Hepatocyte (in vitro differentiated cells): ENCODE measurements around the gene KIAA0513. TPM values are rescaled to one million over a fixed set of nuclear protein-coding genes. Genes with fewer than 3 reads are reported as not detected.
A peak's percentile ranks its signal among the peaks of the same experiment; 100 is the strongest.
"Not testable (repeated sequence)": the region's sequence is repeated elsewhere in the genome, so short reads cannot be mapped to it uniquely, and the experiment has no call there.

ENCODE experiments used
- DNase-seq: peaks from one replicate; pipeline ENCODE4 v3.0.0-alpha.2; 2016; ENCODE audit warnings: low spot score
- H2AFZ ChIP-seq: fragments of 200-600 bp; sonication (generic); 2 replicates; pipeline ENCODE4 v1.6.0; 2016; ENCODE audit warnings: antibody characterized with exemption, mild to moderate bottlenecking
- H3K27ac ChIP-seq: fragments of 200-600 bp; sonication (generic); 2 replicates; pipeline ENCODE4 v1.5.1; 2016; ENCODE audit warnings: mild to moderate bottlenecking
- H3K27me3 ChIP-seq: fragments of 200-600 bp; sonication (generic); 2 replicates; pipeline ENCODE4 v1.6.1; 2016
- H3K36me3 ChIP-seq: fragments of 200-600 bp; sonication (generic); replicated peaks from 2 replicates; pipeline ENCODE4 v1.5.1; 2016; ENCODE audit warnings: low read depth; ENCODE audit not compliant: insufficient read depth
- H3K4me1 ChIP-seq: fragments of 200-600 bp; sonication (generic); 2 replicates; pipeline ENCODE4 v1.5.1; 2016; ENCODE audit warnings: mild to moderate bottlenecking, moderate library complexity; ENCODE audit not compliant: insufficient read depth
- H3K4me2 ChIP-seq: fragments of 200-600 bp; sonication (generic); 2 replicates; pipeline ENCODE4 v1.6.0; 2016
- H3K4me3 ChIP-seq: fragments of 200-600 bp; sonication (generic); 2 replicates; pipeline ENCODE4 v1.5.1; 2016; ENCODE audit warnings: mild to moderate bottlenecking
- H3K79me2 ChIP-seq: fragments of 200-600 bp; sonication (generic); 2 replicates; pipeline ENCODE4 v1.6.0; 2017; ENCODE audit warnings: mild to moderate bottlenecking
- H3K9me2 ChIP-seq: fragments of 200-600 bp; sonication (generic); replicated peaks from 2 replicates; pipeline ENCODE4 v1.6.0; 2017; ENCODE audit warnings: mild to moderate bottlenecking; ENCODE audit not compliant: insufficient read depth
- H3K9me3 ChIP-seq: fragments of 200-600 bp; sonication (generic); 2 replicates; pipeline ENCODE4 v1.5.1; 2016; ENCODE audit warnings: low read depth, mild to moderate bottlenecking
- H4K20me1 ChIP-seq: fragments of 200-600 bp; sonication (generic); 2 replicates; pipeline ENCODE4 v1.6.0; 2016; ENCODE audit warnings: mild to moderate bottlenecking; ENCODE audit not compliant: insufficient read depth, poor library complexity, severe bottlenecking
- CTCF ChIP-seq: fragments of 200-600 bp; sonication (generic); IDR thresholded peaks from 2 replicates; pipeline ENCODE4 v1.5.1; 2016; ENCODE audit warnings: antibody characterized with exemption, mild to moderate bottlenecking; ENCODE audit not compliant: poor library complexity
- EZH2 ChIP-seq: fragments of 200-600 bp; sonication (generic); IDR thresholded peaks from 2 replicates; pipeline ENCODE4 v1.6.1; 2016; ENCODE audit warnings: antibody characterized with exemption, mild to moderate bottlenecking, borderline replicate concordance
- EZH2phosphoT487 ChIP-seq: fragments of 200-600 bp; sonication (generic); IDR thresholded peaks from one replicate; pipeline ENCODE4 v1.6.1; 2018; ENCODE audit warnings: antibody characterized with exemption, mild to moderate bottlenecking, low read depth, moderate library complexity; ENCODE audit not compliant: unreplicated experiment, severe bottlenecking
- WGBS: methylation state at CpG from one replicate; pipeline ENCODE4 v1.1.6; 2016; ENCODE audit warnings: low lambda C conversion rate; ENCODE audit errors: missing lambda C conversion rate; 5-methylcytosine and 5-hydroxymethylcytosine counted together
- polyA plus RNA-seq: library from polyadenylated mRNA; unstranded; fragments of >200 nt; fragmentation: Nextera tagmentation; extraction: Ambion mirVana; gene quantifications from 2 replicates; pipeline ENCODE4 v1.2.1, GENCODE V29; 2016
- total RNA-seq: library from RNA; depleted of rRNA; stranded (reverse); fragments of >200 nt; gene quantifications from 2 replicates; pipeline ENCODE4 v1.2.3, GENCODE V29; 2014

The KIAA0513 gene
- total and polyA plus RNA-seq, 2 experiments from 2014 or later = 10.1 to 14.9 TPM

- peaks cover 25% of the 10 kb centered on the region for H3K4me1 ChIP-seq
- WGBS = 71% methylated on average over 16 of the region's 16 CpGs
- no peaks in the 10 kb centered on the region for H3K36me3 ChIP-seq
- H3K4me2 ChIP-seq = peak overlapping the region; percentile 92
- no peak overlapping the region for H3K27ac ChIP-seq
- H4K20me1 ChIP-seq = no peaks in the 10 kb centered on the region
- TF ChIP-seq EZH2 (no peak), CTCF (no peak), EZH2phosphoT487 (no peak)
- no peak overlapping the region for H2AFZ ChIP-seq
- no peak overlapping the region for H3K4me3 ChIP-seq
- peaks cover 29% of the 10 kb centered on the region for H3K79me2 ChIP-seq
- H3K9me2 ChIP-seq = no peaks in the 10 kb centered on the region
- no peaks in the 10 kb centered on the region for H3K27me3 ChIP-seq
- no peak for DNase-seq
- no peaks in the 10 kb centered on the region for H3K9me3 ChIP-seq
Measured at GRCh38 chr16:85029981-85030401, 2.4 kb downstream of the KIAA0513 start.

GRCh38 chr16:85031451-85031850 is 3.9 kb downstream of the KIAA0513 start:
- H3K4me2 ChIP-seq = no peak overlapping the region
- DNase-seq = no peak
- no peak overlapping the region for H3K27ac ChIP-seq
- peaks cover 33% of the 10 kb centered on the region for H3K79me2 ChIP-seq
- H3K9me2 ChIP-seq = no peaks in the 10 kb centered on the region
- WGBS = 88% methylated on average over 5 of the region's 5 CpGs
- H3K4me1 ChIP-seq = peaks cover 20% of the 10 kb centered on the region
- no peaks in the 10 kb centered on the region for H3K27me3 ChIP-seq
- H3K36me3 ChIP-seq = no peaks in the 10 kb centered on the region
- no peaks in the 10 kb centered on the region for H3K9me3 ChIP-seq
- TF ChIP-seq EZH2phosphoT487 (no peak), EZH2 (no peak), CTCF (no peak)
- H4K20me1 ChIP-seq = no peaks in the 10 kb centered on the region
- H2AFZ ChIP-seq = no peak overlapping the region
- no peak overlapping the region for H3K4me3 ChIP-seq

- H3K4me2 ChIP-seq, H3K4me3 ChIP-seq, H3K27me3 ChIP-seq, H3K9me3 ChIP-seq, H3K36me3 ChIP-seq, H3K27ac ChIP-seq, H3K9me2 ChIP-seq, DNase-seq, H2AFZ ChIP-seq, H4K20me1 ChIP-seq: not testable (repeated sequence)
- Histone ChIP-seq H3K79me2 (peaks cover 33% of the 10 kb centered on the region), H3K4me1 (peaks cover 13% of the 10 kb centered on the region)
- 99% methylated on average over 4 of the region's 4 CpGs for WGBS
Measured at GRCh38 chr16:85032187-85032586, 4.6 kb downstream of the KIAA0513 start.

- H3K27me3 ChIP-seq = no peaks in the 10 kb centered on the region
- no peak overlapping the region for H2AFZ ChIP-seq
- H4K20me1 ChIP-seq = no peaks in the 10 kb centered on the region
- DNase-seq = no peak
- H3K4me1 ChIP-seq = peaks cover 11% of the 10 kb centered on the region
- H3K4me2 ChIP-seq = no peak overlapping the region
- H3K9me3 ChIP-seq = no peaks in the 10 kb centered on the region
- WGBS = 72% methylated on average over 17 of the region's 17 CpGs
- peaks cover 30% of the 10 kb centered on the region for H3K79me2 ChIP-seq
- H3K4me3 ChIP-seq = no peak overlapping the region
- TF ChIP-seq EZH2 (no peak), CTCF (no peak), EZH2phosphoT487 (no peak)
- no peaks in the 10 kb centered on the region for H3K36me3 ChIP-seq
- no peaks in the 10 kb centered on the region for H3K9me2 ChIP-seq
- H3K27ac ChIP-seq = no peak overlapping the region
Measured at GRCh38 chr16:85033171-85033570, 5.6 kb downstream of the KIAA0513 start.
